PC-9 (cell line): ENCODE measurements around the gene TRAF3. TPM values are rescaled to one million over a fixed set of nuclear protein-coding genes. Genes with fewer than 3 reads are reported as not detected.

Experiments used
- BruUV-seq: library from RNA; stranded (reverse); fragments of 400-500 nt; replicated peaks from 2 replicates; lab custom pipeline; 2021; lab: Mats Ljungman, UMichigan
- CTCF ChIA-PET: fragments of 300-600 bp; sonication (Branson Sonifier 250); formaldehyde crosslinking; loops from one replicate; lab custom pipeline; 2022; ENCODE audit warnings: antibody characterized with exemption; lab: Charles Lee
- POLR2A ChIA-PET: fragments of 300-600 bp; sonication (Branson Sonifier 250); formaldehyde crosslinking; loops from one replicate; lab custom pipeline; 2022; ENCODE audit warnings: antibody characterized with exemption; ENCODE audit not compliant: unreplicated experiment; lab: Charles Lee
- DNase-seq, 2 experiments: peaks; one replicate each; pipeline versions ENCODE4 v3.0.0 to v3.0.0-alpha.2; 2015 to 2022; ENCODE audit warnings: mixed read lengths in 1 of 2
- H2AFZ ChIP-seq: fragments of 200-600 bp; sonication (generic); 2 replicates; pipeline ENCODE4 v1.8.1; 2017; ENCODE audit warnings: antibody characterized with exemption
- H3F3A ChIP-seq: fragments of 200-600 bp; sonication (generic); 2 replicates; pipeline ENCODE4 v1.8.1; 2017; ENCODE audit warnings: antibody characterized with exemption, mild to moderate bottlenecking, low read depth; ENCODE audit not compliant: insufficient read depth
- H3K27ac ChIP-seq: fragments of 200-600 bp; sonication (generic); 2 replicates; pipeline ENCODE4 v1.6.1; 2016; ENCODE audit warnings: mixed run types
- H3K27me3 ChIP-seq: fragments of 200-600 bp; sonication (generic); 2 replicates; pipeline ENCODE4 v1.6.1; 2016; ENCODE audit warnings: low read depth, mixed run types; ENCODE audit not compliant: insufficient read depth
- H3K36me3 ChIP-seq: fragments of 200-600 bp; sonication (generic); 2 replicates; pipeline ENCODE4 v1.6.1; 2016; ENCODE audit warnings: low read depth, mixed run types
- H3K4me1 ChIP-seq: fragments of 200-600 bp; sonication (generic); replicated peaks from 2 replicates; pipeline ENCODE4 v1.6.1; 2016; ENCODE audit warnings: mixed run types; ENCODE audit not compliant: insufficient read depth
- H3K4me2 ChIP-seq: fragments of 200-600 bp; sonication (generic); 2 replicates; pipeline ENCODE4 v1.6.1; 2017; ENCODE audit warnings: mixed run types
- H3K4me3 ChIP-seq: fragments of 200-600 bp; sonication (generic); 2 replicates; pipeline ENCODE4 v1.6.1; 2016; ENCODE audit warnings: mixed run types
- H3K79me2 ChIP-seq: fragments of 200-600 bp; sonication (generic); 2 replicates; pipeline ENCODE4 v1.6.1; 2017; ENCODE audit warnings: low read depth, mixed run types
- H3K9me2 ChIP-seq: fragments of 200-600 bp; sonication (generic); 2 replicates; pipeline ENCODE4 v1.8.1; 2017; ENCODE audit warnings: mild to moderate bottlenecking; ENCODE audit not compliant: insufficient read depth
- H3K9me3 ChIP-seq: fragments of 200-600 bp; sonication (generic); 2 replicates; pipeline ENCODE4 v1.8.1; 2016; ENCODE audit warnings: low read depth; ENCODE audit not compliant: insufficient read depth
- H4K20me1 ChIP-seq: fragments of 200-600 bp; sonication (generic); 2 replicates; pipeline ENCODE4 v1.8.1; 2017; ENCODE audit not compliant: insufficient read depth
- EZH2 ChIP-seq: fragments of 200-600 bp; sonication (generic); IDR thresholded peaks from 2 replicates; pipeline ENCODE4 v1.8.0; 2017; ENCODE audit warnings: antibody characterized with exemption, low read depth
- intact Hi-C: fragments of 100-400 bp; cut with micrococcal nuclease; formaldehyde crosslinking; loops from one replicate; pipeline ENCODE4 v1.10.0; 2022; ENCODE audit not compliant: unreplicated experiment
- total RNA-seq: library from RNA; stranded (reverse); gene quantifications from 2 replicates; pipeline ENCODE4 v1.2.3, GENCODE V29; 2021
- TF ChIP-seq, protein P1 (sequence below): fragments of 200-600 bp; sonication (generic); conservative IDR thresholded peaks from 2 replicates; pipeline ENCODE4 v1.6.1; 2017; ENCODE audit warnings: mixed run types, antibody characterized with exemption, mild to moderate bottlenecking, moderate library complexity

The TRAF3 gene
- total RNA-seq, 1 experiment from 2014 or later, result 41.3 TPM

DNA sequence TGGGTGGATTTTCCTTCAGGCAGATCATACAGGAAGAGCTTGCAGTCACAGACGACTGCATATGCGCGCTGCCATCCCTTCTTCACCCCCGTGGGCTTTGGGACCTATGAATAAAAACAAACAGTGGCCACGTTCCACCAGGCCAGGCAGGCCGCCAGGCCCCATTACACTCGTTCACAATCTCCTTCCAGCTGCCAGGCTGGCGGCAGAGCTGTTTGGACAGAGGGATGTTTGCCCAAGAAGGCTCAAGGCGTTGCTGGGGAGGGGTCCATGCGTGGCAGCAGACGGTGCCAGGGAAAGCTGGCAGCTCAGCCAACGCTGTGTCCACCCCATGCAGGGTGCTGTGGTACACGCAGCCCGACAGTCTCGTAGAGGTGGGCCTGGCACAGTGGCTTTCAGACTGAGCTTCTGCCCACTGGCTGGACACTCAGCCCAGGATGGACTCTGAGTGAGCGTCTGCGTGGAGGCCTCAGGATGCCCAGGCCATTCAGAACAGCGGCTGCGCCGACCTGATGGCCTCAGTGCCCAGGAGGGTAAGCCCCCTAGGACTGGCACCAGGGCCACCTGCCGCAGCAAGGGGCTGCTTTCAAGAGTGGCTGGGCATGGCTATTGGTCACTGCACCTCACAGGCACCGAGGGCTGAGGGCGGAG is 172.7 kb downstream of the TRAF3 start:
- Histone ChIP-seq H3K9me2 (no peaks in the 10 kb centered on the region), H2AFZ (no peak overlapping the region), H3F3A (peaks cover 17% of the 10 kb centered on the region; the same call in 1 of the 2 replicates), H3K27me3 (no peaks in the 10 kb centered on the region), H3K79me2 (no peaks in the 10 kb centered on the region), H3K4me3 (no peak overlapping the region), H4K20me1 (peaks cover 13% of the 10 kb centered on the region), H3K9me3 (no peaks in the 10 kb centered on the region), H3K27ac (no peak overlapping the region), H3K36me3 (peaks cover 64% of the 10 kb centered on the region), H3K4me2 (no peak overlapping the region), H3K4me1 (no peaks in the 10 kb centered on the region)
- POLR2A ChIA-PET, result no interaction called here
- CTCF ChIA-PET, result no interaction called here
- DNase-seq, result no peak
- TF ChIP-seq, protein P1, sequence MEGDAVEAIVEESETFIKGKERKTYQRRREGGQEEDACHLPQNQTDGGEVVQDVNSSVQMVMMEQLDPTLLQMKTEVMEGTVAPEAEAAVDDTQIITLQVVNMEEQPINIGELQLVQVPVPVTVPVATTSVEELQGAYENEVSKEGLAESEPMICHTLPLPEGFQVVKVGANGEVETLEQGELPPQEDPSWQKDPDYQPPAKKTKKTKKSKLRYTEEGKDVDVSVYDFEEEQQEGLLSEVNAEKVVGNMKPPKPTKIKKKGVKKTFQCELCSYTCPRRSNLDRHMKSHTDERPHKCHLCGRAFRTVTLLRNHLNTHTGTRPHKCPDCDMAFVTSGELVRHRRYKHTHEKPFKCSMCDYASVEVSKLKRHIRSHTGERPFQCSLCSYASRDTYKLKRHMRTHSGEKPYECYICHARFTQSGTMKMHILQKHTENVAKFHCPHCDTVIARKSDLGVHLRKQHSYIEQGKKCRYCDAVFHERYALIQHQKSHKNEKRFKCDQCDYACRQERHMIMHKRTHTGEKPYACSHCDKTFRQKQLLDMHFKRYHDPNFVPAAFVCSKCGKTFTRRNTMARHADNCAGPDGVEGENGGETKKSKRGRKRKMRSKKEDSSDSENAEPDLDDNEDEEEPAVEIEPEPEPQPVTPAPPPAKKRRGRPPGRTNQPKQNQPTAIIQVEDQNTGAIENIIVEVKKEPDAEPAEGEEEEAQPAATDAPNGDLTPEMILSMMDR, result no peak
- TF ChIP-seq EZH2, result no peak
- intact Hi-C loops, result no loop called here
- no TSS peak for BruUV-seq

DNA sequence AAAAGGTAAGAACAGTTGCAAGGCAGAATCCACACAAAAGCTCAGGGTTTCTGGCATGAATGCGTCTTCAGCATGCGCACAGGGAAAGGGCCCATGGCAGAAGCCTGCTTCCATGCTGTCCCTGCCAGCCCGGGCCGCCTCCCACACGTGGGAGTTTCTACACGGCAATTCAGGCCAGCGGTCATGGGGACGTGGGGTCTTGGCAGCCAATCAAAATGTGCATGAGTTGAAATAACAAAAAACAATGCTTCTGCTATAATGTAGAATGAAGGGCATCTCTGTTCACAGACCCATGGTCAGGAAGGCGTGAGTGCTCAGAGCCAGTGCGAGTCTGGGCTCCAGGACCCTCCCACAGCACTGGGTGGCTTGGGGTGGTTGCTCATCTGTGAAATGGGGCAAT is 173.8 kb downstream of the TRAF3 start:
- POLR2A ChIA-PET, result no interaction called here
- intact Hi-C loops, result no loop called here

DNA sequence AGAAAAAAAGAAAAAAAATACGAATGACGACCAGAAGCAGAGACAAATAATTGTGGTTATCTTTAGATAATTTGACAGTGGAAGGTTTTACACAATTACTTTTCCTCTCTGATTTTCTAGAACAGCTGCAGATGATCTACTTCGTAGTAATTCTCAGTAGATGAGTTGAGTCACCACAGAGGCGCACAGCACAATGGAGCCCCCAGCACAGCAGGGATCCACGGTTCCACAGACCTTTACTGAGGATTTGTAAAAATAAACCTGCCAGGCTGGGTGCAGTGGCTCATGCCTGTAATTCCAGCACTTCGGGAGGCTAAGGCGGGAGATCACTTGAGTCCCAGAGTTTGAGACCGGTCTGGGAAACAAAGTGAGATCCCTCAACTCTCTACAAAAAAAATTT is 174.6 kb downstream of the TRAF3 start:
- Histone ChIP-seq H3K79me2 (no peaks in the 10 kb centered on the region), H3F3A (peaks cover 17% of the 10 kb centered on the region; the same call in 1 of the 2 replicates), H4K20me1 (peaks cover 8% of the 10 kb centered on the region), H2AFZ (no peak overlapping the region), H3K4me3 (no peak overlapping the region), H3K9me2 (no peaks in the 10 kb centered on the region), H3K27ac (no peak overlapping the region), H3K4me2 (no peak overlapping the region), H3K9me3 (no peaks in the 10 kb centered on the region), H3K36me3 (peaks cover 73% of the 10 kb centered on the region), H3K27me3 (no peaks in the 10 kb centered on the region), H3K4me1 (no peaks in the 10 kb centered on the region)
- TF ChIP-seq EZH2, result no peak
- TF ChIP-seq, protein P1, result no peak
- BruUV-seq, result no TSS peak
- intact Hi-C loops, result no loop called here
- CTCF ChIA-PET, result no interaction called here
- no peak for DNase-seq
- POLR2A ChIA-PET, result no interaction called here

More for the DNA sequence above, 173.8 kb downstream of the TRAF3 start:
- no peak for TF ChIP-seq EZH2
- TF ChIP-seq, protein P1, result no peak
- H2AFZ ChIP-seq, result no peak overlapping the region
- H3K79me2 ChIP-seq, result no peaks in the 10 kb centered on the region
- no peaks in the 10 kb centered on the region for H3K4me1 ChIP-seq
- peaks cover 17% of the 10 kb centered on the region; the same call in 1 of the 2 replicates for H3F3A ChIP-seq
- no peak overlapping the region for H3K4me3 ChIP-seq
- no peaks in the 10 kb centered on the region for H3K9me3 ChIP-seq
- peaks cover 72% of the 10 kb centered on the region for H3K36me3 ChIP-seq
- H3K27me3 ChIP-seq, result no peaks in the 10 kb centered on the region
- no peak overlapping the region for H3K4me2 ChIP-seq
- peaks cover 8% of the 10 kb centered on the region for H4K20me1 ChIP-seq
- no peaks in the 10 kb centered on the region for H3K9me2 ChIP-seq
- BruUV-seq, result no TSS peak
- CTCF ChIA-PET, result no interaction called here
- DNase-seq, result no peak
- H3K27ac ChIP-seq, result no peak overlapping the region
